ENCODE data around the gene CLDN18. TPM values are rescaled to one million over a fixed set of nuclear protein-coding genes. Genes with fewer than 3 reads are reported as not detected.

Gene CLDN18
- total and polyA plus RNA-seq, 3 donors from 2014 or later: 1.7 to 3.1 (median 2.6) TPM

GRCh38 chr3:138082992-138083386 is 73.0 kb downstream of the CLDN18 start:
- no peak for DNase-seq
- H3K27ac ChIP-seq: no peak overlapping the region
- no peaks in the 10 kb centered on the region for H3K9me3 ChIP-seq
- TF ChIP-seq CTCF (IDR thresholded peaks at IDR 0.05) (no peak), POLR2A (IDR thresholded peaks at IDR 0.05) (no peak)
- no peaks in the 10 kb centered on the region for H3K36me3 ChIP-seq (ENCODE audit: low read depth, missing control alignments)
- H3K4me1 ChIP-seq: no peaks in the 10 kb centered on the region
- intact Hi-C loops (cut with DNase I; ENCODE audit: low total_unique reads): no loop called here
- no peaks in the 10 kb centered on the region for H3K27me3 ChIP-seq
- H3K4me3 ChIP-seq: no peak overlapping the region

Other genes starting within 250 kb of the CLDN18 start
- gene SOX14, start 245.8 kb upstream of the CLDN18 start, total RNA-seq: not detected
- gene SOX14, start 245.8 kb upstream of the CLDN18 start, polyA plus RNA-seq (ENCODE audit: insufficient read depth, low read depth, low replicate concordance): not detected
- 10 to 100 TPM; 22.1 to 24.6 TPM for gene DZIP1L, start 105.4 kb downstream of the CLDN18 start, total RNA-seq
- 6.6 TPM for gene DZIP1L, start 105.4 kb downstream of the CLDN18 start, polyA plus RNA-seq (ENCODE audit: insufficient read depth, low read depth, low replicate concordance)
- not detected for gene A4GNT, start 122.2 kb downstream of the CLDN18 start, total RNA-seq
- gene A4GNT, start 122.2 kb downstream of the CLDN18 start, polyA plus RNA-seq (ENCODE audit: insufficient read depth, low read depth, low replicate concordance): not detected
- gene DBR1, start 164.8 kb downstream of the CLDN18 start, total RNA-seq: 1 to 10 TPM; 6.9 to 8.1 TPM
- 6.5 TPM for gene DBR1, start 164.8 kb downstream of the CLDN18 start, polyA plus RNA-seq (ENCODE audit: insufficient read depth, low read depth, low replicate concordance)
- gene ARMC8, start 177.1 kb downstream of the CLDN18 start, total RNA-seq: 10 to 100 TPM; 53.4 to 57.2 TPM
- gene ARMC8, start 177.1 kb downstream of the CLDN18 start, polyA plus RNA-seq (ENCODE audit: insufficient read depth, low read depth, low replicate concordance): 39.5 TPM

Measured in testis (tissue), 3 donors.